ENCODE measurements around the gene NR3C2. TPM values are rescaled to one million over a fixed set of nuclear protein-coding genes. Genes with fewer than 3 reads are reported as not detected.

The NR3C2 gene
- polyA plus RNA-seq, 1 donor = 6.8 TPM

GRCh38 chr4:148268835-148269234 lies 173.4 kb downstream of the NR3C2 start:
- no peaks in the 10 kb centered on the region for H3K27me3 ChIP-seq (ENCODE audit: control insufficient read depth, insufficient read depth, low read length)
- H3K4me3 ChIP-seq (ENCODE audit: low read length) = no peak overlapping the region
- 100% methylated on average over 1 of the region's 3 CpGs for WGBS (ENCODE audit: insufficient coverage, low lambda C conversion rate)
- DNase-seq = no peak
- H3K4me1 ChIP-seq (ENCODE audit: control insufficient read depth, insufficient read depth, low read length) = peaks cover 16% of the 10 kb centered on the region
- H3K36me3 ChIP-seq (ENCODE audit: control insufficient read depth, insufficient read depth, low read length) = no peaks in the 10 kb centered on the region
- no peak overlapping the region for H3K27ac ChIP-seq (ENCODE audit: low read length)
- no peaks in the 10 kb centered on the region for H3K9me3 ChIP-seq (ENCODE audit: control insufficient read depth, low read depth, low read length)

GRCh38 chr4:148266921-148267320 lies 175.3 kb downstream of the NR3C2 start:
- Histone ChIP-seq H3K36me3 (ENCODE audit: control insufficient read depth, insufficient read depth, low read length) (no peaks in the 10 kb centered on the region), H3K4me1 (ENCODE audit: control insufficient read depth, insufficient read depth, low read length) (peaks cover 10% of the 10 kb centered on the region), H3K4me3 (ENCODE audit: low read length) (no peak overlapping the region), H3K27me3 (ENCODE audit: control insufficient read depth, insufficient read depth, low read length) (no peaks in the 10 kb centered on the region), H3K27ac (ENCODE audit: low read length) (peak overlapping the region; percentile 64), H3K9me3 (ENCODE audit: control insufficient read depth, low read depth, low read length) (no peaks in the 10 kb centered on the region)
- WGBS (ENCODE audit: insufficient coverage, low lambda C conversion rate) = 0% methylated on average over 1 of the region's 2 CpGs
- DNase-seq = no peak

- Histone ChIP-seq H3K4me3 (ENCODE audit: low read length) (no peak overlapping the region), H3K27me3 (ENCODE audit: control insufficient read depth, insufficient read depth, low read length) (no peaks in the 10 kb centered on the region), H3K27ac (ENCODE audit: low read length) (peak overlapping the region; percentile 64), H3K4me1 (ENCODE audit: control insufficient read depth, insufficient read depth, low read length) (peaks cover 10% of the 10 kb centered on the region), H3K9me3 (ENCODE audit: control insufficient read depth, low read depth, low read length) (no peaks in the 10 kb centered on the region), H3K36me3 (ENCODE audit: control insufficient read depth, insufficient read depth, low read length) (no peaks in the 10 kb centered on the region)
- WGBS (ENCODE audit: insufficient coverage, low lambda C conversion rate) = no CpG with 5 or more reads among the region's 7 CpGs
- peak; percentile 54 to 77 for DNase-seq
Observed at GRCh38 chr4:148266240-148266639, 176.0 kb downstream of the NR3C2 start.

GRCh38 chr4:148265627-148266026 lies 176.6 kb downstream of the NR3C2 start:
- Histone ChIP-seq H3K27me3 (ENCODE audit: control insufficient read depth, insufficient read depth, low read length) (no peaks in the 10 kb centered on the region), H3K4me3 (ENCODE audit: low read length) (no peak overlapping the region), H3K27ac (ENCODE audit: low read length) (peak overlapping the region; percentile 64), H3K4me1 (ENCODE audit: control insufficient read depth, insufficient read depth, low read length) (peaks cover 10% of the 10 kb centered on the region), H3K9me3 (ENCODE audit: control insufficient read depth, low read depth, low read length) (no peaks in the 10 kb centered on the region), H3K36me3 (ENCODE audit: control insufficient read depth, insufficient read depth, low read length) (no peaks in the 10 kb centered on the region)
- DNase-seq = peak in 1 of 2 donors; percentile 71
- WGBS (ENCODE audit: insufficient coverage, low lambda C conversion rate) = 20% methylated on average over 1 of the region's 5 CpGs

GRCh38 chr4:148263802-148264201 lies 178.4 kb downstream of the NR3C2 start:
- DNase-seq = no peak
- WGBS (ENCODE audit: insufficient coverage, low lambda C conversion rate) = 90% methylated on average over 2 of the region's 2 CpGs
- H3K9me3 ChIP-seq (ENCODE audit: control insufficient read depth, low read depth, low read length) = no peaks in the 10 kb centered on the region
- H3K4me1 ChIP-seq (ENCODE audit: control insufficient read depth, insufficient read depth, low read length) = peaks cover 10% of the 10 kb centered on the region
- H3K27ac ChIP-seq (ENCODE audit: low read length) = no peak overlapping the region
- H3K4me3 ChIP-seq (ENCODE audit: low read length) = no peak overlapping the region
- H3K27me3 ChIP-seq (ENCODE audit: control insufficient read depth, insufficient read depth, low read length) = no peaks in the 10 kb centered on the region
- H3K36me3 ChIP-seq (ENCODE audit: control insufficient read depth, insufficient read depth, low read length) = no peaks in the 10 kb centered on the region

- WGBS (ENCODE audit: insufficient coverage, low lambda C conversion rate) = 90% methylated on average over 2 of the region's 4 CpGs
- no peak overlapping the region for H3K27ac ChIP-seq (ENCODE audit: low read length)
- no peak for DNase-seq
Observed at GRCh38 chr4:148263127-148263526, 179.1 kb downstream of the NR3C2 start.

GRCh38 chr4:148261848-148262247 lies 180.4 kb downstream of the NR3C2 start:
- no peaks in the 10 kb centered on the region for H3K9me3 ChIP-seq (ENCODE audit: control insufficient read depth, low read depth, low read length)
- H3K4me3 ChIP-seq (ENCODE audit: low read length) = no peak overlapping the region
- H3K27ac ChIP-seq (ENCODE audit: low read length) = no peak overlapping the region
- no peaks in the 10 kb centered on the region for H3K36me3 ChIP-seq (ENCODE audit: control insufficient read depth, insufficient read depth, low read length)
- DNase-seq = no peak
- peaks cover 8% of the 10 kb centered on the region for H3K4me1 ChIP-seq (ENCODE audit: control insufficient read depth, insufficient read depth, low read length)
- 67% methylated on average over 4 of the region's 4 CpGs for WGBS (ENCODE audit: insufficient coverage, low lambda C conversion rate)
- H3K27me3 ChIP-seq (ENCODE audit: control insufficient read depth, insufficient read depth, low read length) = no peaks in the 10 kb centered on the region

More at GRCh38 chr4:148263127-148263526, 179.1 kb downstream of the NR3C2 start:
- Histone ChIP-seq H3K4me3 (ENCODE audit: low read length) (no peak overlapping the region), H3K27me3 (ENCODE audit: control insufficient read depth, insufficient read depth, low read length) (no peaks in the 10 kb centered on the region), H3K36me3 (ENCODE audit: control insufficient read depth, insufficient read depth, low read length) (no peaks in the 10 kb centered on the region), H3K9me3 (ENCODE audit: control insufficient read depth, low read depth, low read length) (no peaks in the 10 kb centered on the region), H3K4me1 (ENCODE audit: control insufficient read depth, insufficient read depth, low read length) (peaks cover 10% of the 10 kb centered on the region)

- Histone ChIP-seq H3K9me3 (ENCODE audit: control insufficient read depth, low read depth, low read length) (no peaks in the 10 kb centered on the region), H3K4me1 (ENCODE audit: control insufficient read depth, insufficient read depth, low read length) (peaks cover 2% of the 10 kb centered on the region), H3K27me3 (ENCODE audit: control insufficient read depth, insufficient read depth, low read length) (no peaks in the 10 kb centered on the region), H3K4me3 (ENCODE audit: low read length) (no peak overlapping the region), H3K27ac (ENCODE audit: low read length) (no peak overlapping the region), H3K36me3 (ENCODE audit: control insufficient read depth, insufficient read depth, low read length) (no peaks in the 10 kb centered on the region)
- 100% methylated on average over 3 of the region's 3 CpGs for WGBS (ENCODE audit: insufficient coverage, low lambda C conversion rate)
- no peak for DNase-seq
Observed at GRCh38 chr4:148259841-148260240, 182.4 kb downstream of the NR3C2 start.

- DNase-seq = no peak
- Histone ChIP-seq H3K4me1 (ENCODE audit: control insufficient read depth, insufficient read depth, low read length) (peaks cover 9% of the 10 kb centered on the region), H3K36me3 (ENCODE audit: control insufficient read depth, insufficient read depth, low read length) (no peaks in the 10 kb centered on the region), H3K27me3 (ENCODE audit: control insufficient read depth, insufficient read depth, low read length) (no peaks in the 10 kb centered on the region), H3K27ac (ENCODE audit: low read length) (no peak overlapping the region), H3K9me3 (ENCODE audit: control insufficient read depth, low read depth, low read length) (no peaks in the 10 kb centered on the region), H3K4me3 (ENCODE audit: low read length) (no peak overlapping the region)
- WGBS (ENCODE audit: insufficient coverage, low lambda C conversion rate) = no CpG with 5 or more reads among the region's 7 CpGs
Observed at GRCh38 chr4:148258535-148258934, 183.7 kb downstream of the NR3C2 start.

GRCh38 chr4:148255344-148255720 lies 186.9 kb downstream of the NR3C2 start:
- Histone ChIP-seq H3K36me3 (ENCODE audit: control insufficient read depth, insufficient read depth, low read length) (no peaks in the 10 kb centered on the region), H3K4me1 (ENCODE audit: control insufficient read depth, insufficient read depth, low read length) (peaks cover 9% of the 10 kb centered on the region), H3K4me3 (ENCODE audit: low read length) (no peak overlapping the region), H3K9me3 (ENCODE audit: control insufficient read depth, low read depth, low read length) (no peaks in the 10 kb centered on the region), H3K27ac (ENCODE audit: low read length) (no peak overlapping the region), H3K27me3 (ENCODE audit: control insufficient read depth, insufficient read depth, low read length) (no peaks in the 10 kb centered on the region)
- no peak for DNase-seq
- no CpG with 5 or more reads among the region's 1 CpG for WGBS (ENCODE audit: insufficient coverage, low lambda C conversion rate)

- Histone ChIP-seq H3K9me3 (ENCODE audit: control insufficient read depth, low read depth, low read length) (no peaks in the 10 kb centered on the region), H3K27me3 (ENCODE audit: control insufficient read depth, insufficient read depth, low read length) (no peaks in the 10 kb centered on the region), H3K4me1 (ENCODE audit: control insufficient read depth, insufficient read depth, low read length) (peaks cover 9% of the 10 kb centered on the region), H3K4me3 (ENCODE audit: low read length) (no peak overlapping the region), H3K27ac (ENCODE audit: low read length) (peak overlapping the region; percentile 25), H3K36me3 (ENCODE audit: control insufficient read depth, insufficient read depth, low read length) (no peaks in the 10 kb centered on the region)
- no CpG with 5 or more reads among the region's 1 CpG for WGBS (ENCODE audit: insufficient coverage, low lambda C conversion rate)
- DNase-seq = no peak
Observed at GRCh38 chr4:148254621-148255343, 187.4 kb downstream of the NR3C2 start.

Data from large intestine (tissue), 3 donors.